GM19043 (cell line): ENCODE measurements around the gene HOXA2.

Source experiments
- ATAC-seq: cut with Tn5 transposase; IDR thresholded peaks from one replicate; pipeline ENCODE4 v1.9.1; 2021; ENCODE audit warnings: low read depth; ENCODE audit not compliant: unreplicated experiment

The HOXA2 gene

DNA sequence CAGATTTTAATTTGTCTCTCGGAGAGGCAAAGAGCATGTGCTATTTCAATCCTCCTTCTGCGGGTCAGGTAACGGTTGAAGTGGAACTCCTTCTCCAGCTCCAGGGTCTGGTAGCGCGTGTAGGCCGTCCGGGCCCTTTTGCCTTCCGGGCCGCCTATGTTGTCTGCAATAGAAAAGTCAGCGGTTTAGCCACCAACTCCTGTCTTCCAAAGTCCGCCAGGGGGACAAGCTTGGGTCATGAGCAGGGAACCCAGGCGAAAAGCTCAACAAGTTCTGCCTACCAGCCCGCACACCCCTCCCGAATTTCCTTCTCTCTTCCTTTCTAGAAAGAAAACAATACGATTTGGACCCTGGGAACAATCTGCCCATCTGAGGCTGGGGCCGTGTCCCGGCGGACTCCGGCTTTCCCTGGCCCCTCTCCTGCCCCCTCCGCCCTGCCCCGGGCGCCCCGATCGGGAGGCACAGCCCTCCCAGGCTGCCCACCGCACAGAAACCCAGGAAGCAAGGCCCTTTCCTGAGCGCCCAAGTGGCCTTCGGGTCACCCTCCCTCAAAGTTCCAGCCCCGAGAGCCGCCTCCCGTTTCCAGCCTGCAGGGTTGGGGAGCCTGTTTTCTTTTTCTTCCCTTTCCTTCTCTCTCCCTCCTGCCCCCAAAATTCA, 39.6 kb upstream of the HOXA2 start:
- no peak for ATAC-seq

DNA sequence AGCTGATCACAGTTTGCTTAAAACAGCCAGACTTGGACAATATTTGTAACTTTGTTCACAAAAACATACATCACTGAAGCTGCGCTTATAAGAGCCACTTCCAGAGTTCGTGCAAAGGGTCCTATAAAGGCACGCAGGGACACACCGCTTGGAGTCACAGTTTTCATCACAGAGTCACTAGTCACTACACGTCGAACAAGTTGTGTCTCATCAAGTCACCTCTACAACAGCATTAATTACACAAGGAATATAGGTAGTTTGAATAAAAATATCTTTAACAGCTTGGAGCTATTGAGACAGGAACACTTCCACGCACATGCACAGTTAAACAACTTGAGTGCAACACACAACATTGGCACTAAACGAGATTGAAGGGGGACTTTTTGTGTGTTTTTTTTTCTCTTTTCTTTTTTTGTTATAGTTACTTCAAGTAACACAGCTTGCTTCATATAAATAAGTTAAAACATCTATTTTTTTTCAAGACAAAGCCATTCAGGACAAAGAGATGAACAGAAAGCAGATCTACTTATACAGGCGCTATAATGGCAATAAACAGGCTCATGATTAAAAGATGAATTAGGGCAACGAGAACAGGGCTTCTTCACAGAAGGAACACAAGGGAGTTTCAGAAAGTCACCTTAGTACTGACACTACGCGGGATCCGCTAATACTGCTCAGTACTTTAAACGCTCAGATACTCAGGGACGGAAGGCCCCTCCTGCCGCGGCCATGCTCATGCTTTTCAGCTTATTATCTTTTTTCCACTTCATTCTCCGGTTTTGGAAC, 38.8 kb upstream of the HOXA2 start:
- no peak for ATAC-seq

DNA sequence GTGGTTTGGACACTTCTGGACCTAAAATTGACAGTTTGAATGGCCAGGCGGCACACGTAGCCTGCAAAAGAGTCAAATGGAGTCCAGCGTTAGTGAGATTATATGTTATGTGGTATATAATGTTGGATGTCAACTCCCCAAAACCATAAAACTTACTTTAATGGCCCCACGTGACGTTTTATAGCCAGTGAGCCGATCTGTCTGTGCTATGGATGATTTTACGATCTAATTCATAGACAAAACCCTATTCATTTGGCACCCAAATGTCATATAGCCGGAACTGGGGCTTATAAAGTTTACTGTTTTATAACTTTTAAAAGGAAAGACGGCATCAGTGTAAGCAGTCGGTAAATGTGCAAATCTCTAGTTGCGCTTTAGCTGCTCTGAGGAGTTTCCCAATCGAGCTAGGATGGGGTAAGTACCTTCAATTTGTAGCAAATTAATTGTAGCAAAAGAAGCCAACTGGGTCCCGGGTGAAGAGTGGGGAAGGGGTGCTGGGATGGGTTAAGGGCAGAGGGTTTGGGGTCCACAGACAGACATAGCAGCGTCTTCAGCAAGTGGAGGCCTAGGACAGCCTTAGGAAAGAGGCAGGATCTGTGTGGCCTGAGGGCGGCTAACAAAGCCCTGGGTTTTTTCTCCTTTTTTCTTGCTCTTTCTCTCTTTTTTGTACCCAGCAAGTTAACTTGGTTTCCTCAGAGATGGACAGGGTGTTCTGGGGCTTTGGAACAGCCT, 37.8 kb upstream of the HOXA2 start:
- ATAC-seq, result no peak

GRCh38 chr7:27139334-27140125, 37.0 kb upstream of the HOXA2 start:
- no peak for ATAC-seq

GRCh38 chr7:27138985-27139333, 36.5 kb upstream of the HOXA2 start:
- ATAC-seq, result no peak

- no peak for ATAC-seq
Measured at GRCh38 chr7:27138472-27138871, 36.0 kb upstream of the HOXA2 start.

GRCh38 chr7:27137640-27138315, 35.3 kb upstream of the HOXA2 start:
- ATAC-seq, result no peak

DNA sequence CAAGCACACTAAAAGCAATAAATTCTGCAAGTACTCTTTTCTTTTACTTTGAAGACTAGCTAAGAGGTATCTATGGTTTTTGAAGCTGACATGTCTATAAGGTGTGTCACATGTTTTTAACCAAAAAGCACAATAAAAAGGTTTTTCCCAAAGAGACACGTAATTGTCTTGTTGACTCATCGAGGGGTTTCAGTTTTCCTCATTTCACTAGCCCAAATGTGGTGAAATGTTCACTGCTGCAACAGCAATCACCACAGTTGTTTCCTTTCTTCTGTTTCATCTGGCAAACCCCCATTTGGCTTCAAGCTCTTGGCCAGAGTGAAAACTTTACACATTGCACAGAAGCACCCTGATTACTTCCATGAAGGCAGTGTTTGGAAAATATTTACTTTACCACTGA, 31.9 kb upstream of the HOXA2 start:
- no peak for ATAC-seq

- no peak for ATAC-seq
Measured at GRCh38 chr7:27133409-27134231, 31.1 kb upstream of the HOXA2 start.

GRCh38 chr7:27132978-27133377, 30.5 kb upstream of the HOXA2 start:
- no peak for ATAC-seq

- ATAC-seq, result no peak
Measured at GRCh38 chr7:27132214-27132613, 29.7 kb upstream of the HOXA2 start.

DNA sequence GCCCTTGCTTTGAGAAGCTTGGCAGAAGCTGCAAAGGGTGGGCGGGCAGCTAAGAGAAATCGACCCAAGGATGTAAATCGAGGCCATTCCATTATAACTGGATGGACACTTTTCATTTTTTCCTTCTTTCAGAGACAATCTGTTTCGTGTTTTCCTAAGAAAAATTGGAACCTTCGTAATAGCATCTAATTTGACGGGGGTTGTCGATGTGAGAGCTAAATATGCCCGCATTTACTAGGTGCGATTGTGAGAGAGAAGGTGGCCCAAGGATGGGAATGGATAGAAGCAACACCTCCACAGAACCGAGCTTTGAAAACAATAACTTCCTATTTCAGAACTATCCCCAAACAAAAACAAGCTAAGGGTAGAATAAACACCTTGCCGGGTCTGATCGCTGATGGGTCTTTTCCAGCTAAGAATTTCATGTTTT, 28.9 kb upstream of the HOXA2 start:
- ATAC-seq, result no peak

DNA sequence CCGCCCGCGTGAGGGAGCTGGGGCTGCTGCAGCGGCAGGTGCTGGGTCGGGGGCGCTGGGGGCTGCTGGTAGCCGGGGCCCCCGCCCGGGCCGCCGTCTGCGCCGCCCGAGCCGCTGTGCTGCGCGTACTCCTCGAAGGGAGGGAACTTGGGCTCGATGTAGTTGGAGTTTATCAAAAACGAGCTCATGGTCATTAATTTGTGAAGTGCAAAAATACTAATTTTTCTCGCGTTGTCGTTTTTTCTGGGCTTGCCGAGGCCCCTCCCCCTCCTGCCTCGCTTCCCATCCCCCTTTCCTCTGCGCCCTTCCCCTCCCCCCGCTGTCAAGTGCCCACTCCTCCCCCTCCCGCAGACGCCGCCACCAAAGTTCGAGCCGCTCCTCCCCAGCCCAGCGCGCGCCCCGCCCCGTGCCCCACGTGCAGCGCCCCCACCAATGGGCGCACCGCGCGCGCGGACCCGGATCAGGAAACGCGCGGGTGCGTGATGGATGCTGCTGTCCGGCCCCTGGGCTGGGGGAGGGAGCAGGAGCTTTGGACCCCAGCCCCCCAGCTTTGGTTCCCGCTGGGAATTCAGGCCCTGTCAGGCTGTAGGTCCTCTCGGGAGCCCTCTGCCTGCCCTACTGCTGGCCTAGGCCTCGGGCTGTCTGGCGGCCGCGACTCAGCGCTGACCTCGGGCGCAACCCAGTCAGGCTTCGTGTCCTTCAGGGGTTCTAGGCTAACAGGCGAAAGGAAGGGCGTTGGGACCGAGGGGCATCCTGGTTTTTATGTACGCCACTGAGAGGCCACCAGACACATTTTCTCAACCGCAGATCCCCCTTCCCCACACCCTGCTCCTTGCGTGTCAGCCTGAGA, 28.3 kb upstream of the HOXA2 start, which contains the start of gene HOXA4:
Gene HOXA4, minus strand, starts transcription at position 218 of the 850 bp plus-strand sequence. Its CDS starts 24 bp downstream, at position 194.
- ATAC-seq, result peak; percentile 77

- no peak for ATAC-seq
Measured at GRCh38 chr7:27129729-27130539, 27.5 kb upstream of the HOXA2 start.

DNA sequence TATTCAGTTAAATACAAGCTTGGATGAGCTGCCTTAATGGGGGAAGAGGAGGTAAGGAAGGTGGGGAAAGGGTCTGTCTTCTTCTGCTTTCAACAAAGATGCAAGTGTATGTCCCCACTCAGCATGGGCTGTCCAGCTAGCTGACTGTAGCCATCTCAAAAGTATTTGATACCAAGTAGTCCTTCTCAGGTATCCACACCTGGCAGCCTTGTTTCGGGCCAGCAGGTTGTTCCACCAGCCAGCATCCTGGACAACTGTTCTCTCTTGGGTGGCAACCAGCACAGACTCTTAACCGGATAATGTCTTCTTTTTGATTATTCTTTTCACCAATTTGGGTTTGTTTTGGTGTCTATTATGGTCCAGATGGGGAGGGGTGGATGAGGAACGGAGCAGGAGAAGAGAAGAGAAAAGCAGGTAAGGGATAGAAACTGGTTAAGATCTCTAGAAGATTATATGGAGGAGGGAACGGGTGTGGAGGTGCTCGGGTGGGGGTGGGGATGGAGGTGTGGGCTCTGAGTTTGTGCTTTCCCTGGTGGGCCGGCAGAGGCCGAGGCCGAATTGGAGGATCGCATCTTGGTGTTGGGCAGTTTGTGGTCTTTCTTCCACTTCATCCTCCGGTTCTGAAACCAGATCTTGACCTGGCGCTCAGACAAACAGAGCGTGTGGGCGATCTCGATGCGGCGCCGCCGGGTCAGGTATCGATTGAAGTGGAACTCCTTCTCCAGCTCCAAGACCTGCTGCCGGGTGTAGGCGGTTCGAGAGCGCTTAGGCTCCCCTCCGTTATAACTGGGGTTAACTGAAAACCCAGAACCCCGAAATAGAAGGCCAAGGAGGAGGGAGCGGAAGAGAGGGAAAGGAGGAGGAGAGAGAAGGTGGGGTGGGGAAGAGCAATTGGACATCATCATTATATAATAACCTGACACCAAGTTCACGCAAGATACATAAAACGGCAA, 26.6 kb upstream of the HOXA2 start:
- ATAC-seq, result no peak

DNA sequence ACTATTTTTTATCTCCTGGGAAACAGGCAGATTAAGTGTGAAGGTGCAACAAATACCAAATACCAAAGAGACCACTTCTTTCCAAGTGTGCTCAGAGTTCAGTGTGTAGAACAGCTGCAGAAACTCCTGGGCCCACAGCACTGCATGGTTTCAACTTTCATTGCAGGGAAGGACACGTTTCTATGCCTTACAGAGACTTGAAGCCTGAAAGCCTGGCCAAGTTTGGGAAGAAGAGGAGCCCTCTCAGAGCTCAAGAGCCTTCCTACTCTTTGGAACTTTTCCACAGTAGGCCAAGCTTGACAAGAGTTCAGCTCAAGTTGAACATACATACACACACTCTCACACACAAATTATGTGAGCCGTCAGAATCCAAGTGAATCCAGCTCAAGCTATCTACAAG, 25.6 kb upstream of the HOXA2 start:
- ATAC-seq, result no peak
